HG02642 (cell line): ENCODE results near the gene HTRA1.

ENCODE experiments used
- ATAC-seq: cut with Tn5 transposase; IDR thresholded peaks from one replicate; pipeline ENCODE4 v1.9.1; 2021; ENCODE audit warnings: mild to moderate bottlenecking; ENCODE audit not compliant: unreplicated experiment, poor library complexity

Gene HTRA1

DNA sequence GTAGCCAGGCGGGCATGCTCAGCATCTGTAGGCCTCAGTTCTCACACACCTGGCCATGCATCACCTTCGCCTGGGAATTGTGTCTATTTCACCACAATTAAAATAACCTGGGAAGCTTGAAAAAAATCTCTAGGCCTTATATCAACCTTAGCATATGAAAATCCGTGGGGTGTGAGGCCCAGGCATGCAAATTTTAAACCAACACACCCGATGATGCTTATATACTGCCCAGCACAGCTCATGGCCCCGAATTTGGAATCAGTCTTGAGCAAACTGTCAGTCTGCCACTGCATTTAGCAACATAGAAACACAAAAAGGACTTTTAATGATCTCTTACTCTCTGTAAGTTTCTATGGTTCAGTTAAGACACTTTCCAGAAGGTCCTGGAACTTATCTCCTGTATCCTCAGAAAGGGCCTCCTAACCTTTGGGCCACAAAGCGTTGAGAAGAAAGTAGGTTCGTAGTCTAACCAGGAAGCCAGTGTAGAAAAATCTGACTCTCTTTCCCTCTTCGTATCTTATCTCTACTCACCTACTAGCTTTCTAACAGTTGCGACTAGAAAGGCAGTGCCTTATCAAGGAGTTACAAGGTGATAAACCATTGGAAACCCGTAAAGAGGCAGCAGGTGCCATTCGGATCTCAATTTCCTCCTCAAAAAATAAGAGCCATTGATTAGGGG, 87.2 kb downstream of the HTRA1 start:
- ATAC-seq = no peak

GRCh38 chr10:122549636-122550035, 88.3 kb downstream of the HTRA1 start:
- ATAC-seq = no peak

DNA sequence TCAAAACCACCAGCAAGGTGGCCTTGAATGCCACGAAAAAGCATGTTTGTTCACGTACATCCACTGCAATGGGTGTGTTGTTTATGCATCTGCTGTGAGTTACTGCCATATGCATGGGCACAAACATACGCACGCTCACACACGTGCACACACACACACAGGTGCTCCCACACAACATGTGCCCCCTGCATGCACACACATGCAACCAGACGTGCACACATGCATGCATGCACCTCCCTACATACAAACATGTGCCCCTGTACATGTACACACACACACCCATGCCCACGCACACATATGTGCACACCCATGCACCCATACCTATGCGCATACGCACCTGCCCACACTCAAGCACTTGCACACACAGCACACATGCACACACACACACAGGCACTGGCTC, 89.1 kb downstream of the HTRA1 start:
- no peak for ATAC-seq

GRCh38 chr10:122550983-122551382, 89.6 kb downstream of the HTRA1 start:
- ATAC-seq = no peak

- no peak for ATAC-seq
Observed at GRCh38 chr10:122551450-122551849, 90.1 kb downstream of the HTRA1 start.

GRCh38 chr10:122553341-122553740, 92.0 kb downstream of the HTRA1 start:
- ATAC-seq = no peak

DNA sequence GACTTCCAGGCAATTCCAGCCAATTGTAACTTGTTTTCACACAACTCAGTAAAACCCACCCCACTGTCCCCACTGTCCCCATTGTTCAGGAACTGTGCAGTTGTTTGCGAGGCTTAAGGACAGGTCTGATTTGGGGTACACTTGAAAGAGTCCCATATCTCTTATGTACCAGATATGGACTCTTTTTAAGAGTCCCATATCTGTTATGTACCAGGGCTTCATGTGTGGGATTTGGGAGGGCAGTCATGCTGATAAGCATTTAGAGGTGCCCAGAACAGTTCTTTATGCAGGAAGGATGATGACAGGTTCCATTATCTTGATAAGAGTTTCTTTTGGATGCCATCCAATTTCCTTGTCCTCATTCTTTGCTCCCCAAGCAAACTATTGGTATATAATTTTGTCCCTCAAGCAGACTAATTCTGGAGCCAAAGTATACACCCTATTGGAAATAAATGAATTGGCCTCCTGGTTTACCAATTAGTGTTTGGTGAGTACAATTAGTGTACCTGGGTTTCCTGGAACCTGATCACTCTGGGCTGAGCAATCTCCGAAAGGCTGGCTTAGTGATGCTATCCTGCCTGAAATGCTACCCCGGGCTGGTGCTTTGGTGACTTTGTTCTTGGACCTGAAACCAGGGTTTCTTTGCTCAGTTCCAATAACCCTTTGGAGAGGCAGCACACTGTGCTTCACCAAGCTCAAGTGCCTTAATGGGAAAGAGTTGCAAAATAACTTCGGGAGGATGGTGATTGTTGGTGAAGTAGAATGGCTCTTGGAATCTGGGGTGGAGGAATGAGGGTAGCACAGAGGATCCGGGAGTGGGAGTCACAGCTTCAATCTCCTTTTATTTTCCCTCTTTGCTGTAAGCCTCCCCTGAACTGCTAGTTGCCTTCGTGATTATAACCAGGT, 93.0 kb downstream of the HTRA1 start:
- ATAC-seq = no peak

GRCh38 chr10:122555442-122555841, 94.1 kb downstream of the HTRA1 start:
- no peak for ATAC-seq

GRCh38 chr10:122557516-122557915, 96.2 kb downstream of the HTRA1 start:
- ATAC-seq = no peak

- no peak for ATAC-seq
Observed at GRCh38 chr10:122558452-122558851, 97.1 kb downstream of the HTRA1 start.

DNA sequence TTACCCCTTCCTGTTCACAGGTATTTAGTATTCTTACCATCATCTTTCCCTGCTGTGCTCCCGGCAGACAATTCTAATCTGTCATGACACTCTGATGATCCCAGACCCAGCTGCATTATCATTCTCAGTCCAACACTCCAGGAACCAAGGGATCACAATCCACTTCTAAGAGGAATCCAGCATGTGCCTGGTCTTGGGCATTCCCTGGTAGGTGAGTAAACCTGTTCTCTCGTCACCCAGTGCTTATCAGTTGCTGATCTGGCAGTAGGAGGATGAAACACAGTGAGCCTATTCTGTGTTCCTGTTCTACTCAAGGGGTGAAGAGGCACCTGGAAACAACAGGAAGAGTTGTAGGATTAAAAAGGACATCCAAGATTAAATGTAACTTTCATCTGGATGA, 97.9 kb downstream of the HTRA1 start:
- no peak for ATAC-seq

DNA sequence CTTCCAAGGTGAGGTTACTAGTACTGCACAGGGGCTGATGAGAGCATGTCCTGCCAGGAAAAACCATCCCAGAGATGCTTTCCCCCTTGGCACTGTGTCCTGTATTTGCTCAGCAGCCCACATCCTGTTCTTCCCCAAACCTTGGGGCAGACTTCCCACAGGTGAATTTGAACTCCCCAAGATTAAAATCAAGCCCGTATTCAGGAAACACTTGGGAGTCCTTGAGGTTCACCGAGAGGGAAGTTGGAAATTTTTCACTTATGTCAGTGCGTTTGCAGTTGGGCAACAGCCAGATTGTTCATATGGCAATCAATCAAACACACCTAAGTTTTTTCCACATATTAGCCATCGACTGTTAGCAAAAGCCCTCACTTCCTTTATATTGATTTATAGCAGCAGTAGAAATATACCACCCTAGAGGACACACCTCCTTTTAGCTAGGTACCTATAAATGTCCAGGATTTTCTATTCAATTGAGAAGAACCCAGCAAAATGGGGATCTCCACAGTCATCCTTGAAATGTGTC, 99.0 kb downstream of the HTRA1 start, which contains the start of gene DMBT1:
TSS of gene DMBT1 (plus strand) at position 476 of the 526 bp plus-strand sequence. CDS start at position 493, 17 bp downstream.
- ATAC-seq = no peak

- ATAC-seq = no peak
Observed at GRCh38 chr10:122561212-122561611, 99.9 kb downstream of the HTRA1 start.

DNA sequence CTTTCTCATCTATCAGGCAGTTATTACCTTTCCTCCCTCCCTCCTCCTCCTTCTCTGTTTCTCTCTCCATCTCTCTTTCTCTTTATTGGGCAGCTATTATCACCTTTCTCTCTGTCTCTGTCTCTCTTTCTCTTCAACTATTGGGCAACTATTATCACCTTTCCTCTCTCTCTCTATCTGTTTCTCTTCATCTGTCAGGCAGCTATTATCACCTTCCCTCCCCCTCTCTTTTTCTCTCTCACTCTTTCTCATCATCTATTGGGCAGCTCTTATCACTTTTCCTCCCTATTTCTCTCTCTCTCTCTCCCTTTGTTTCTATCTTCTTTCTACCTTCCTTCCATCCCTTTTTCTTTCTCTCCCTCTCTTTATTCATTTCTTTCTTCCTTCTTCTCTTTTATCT, 100.4 kb downstream of the HTRA1 start:
- no peak for ATAC-seq
